ENCODE measurements around the gene TM4SF4. TPM values are rescaled to one million over a fixed set of nuclear protein-coding genes. Genes with fewer than 3 reads are reported as not detected.

TM4SF4 gene
- total RNA-seq, 1 experiment from 2014 or later: not detected

GRCh38 chr3:149523512-149524299 lies 49.2 kb downstream of the TM4SF4 start:
- H4K20me1 ChIP-seq (ENCODE audit: insufficient read depth): no peaks in the 10 kb centered on the region
- no peaks in the 10 kb centered on the region for H3K9me3 ChIP-seq (ENCODE audit: insufficient read depth, low read depth)
- H2AFZ ChIP-seq: no peak overlapping the region
- no peaks in the 10 kb centered on the region for H3K27me3 ChIP-seq (ENCODE audit: insufficient read depth, low read depth)
- no peaks in the 10 kb centered on the region for H3K4me1 ChIP-seq (replicated peaks; ENCODE audit: insufficient read depth)
- intact Hi-C loops (cut with micrococcal nuclease; ENCODE audit: unreplicated experiment): no loop called here
- H3K4me2 ChIP-seq: no peak overlapping the region
- TF ChIP-seq, protein P1, sequence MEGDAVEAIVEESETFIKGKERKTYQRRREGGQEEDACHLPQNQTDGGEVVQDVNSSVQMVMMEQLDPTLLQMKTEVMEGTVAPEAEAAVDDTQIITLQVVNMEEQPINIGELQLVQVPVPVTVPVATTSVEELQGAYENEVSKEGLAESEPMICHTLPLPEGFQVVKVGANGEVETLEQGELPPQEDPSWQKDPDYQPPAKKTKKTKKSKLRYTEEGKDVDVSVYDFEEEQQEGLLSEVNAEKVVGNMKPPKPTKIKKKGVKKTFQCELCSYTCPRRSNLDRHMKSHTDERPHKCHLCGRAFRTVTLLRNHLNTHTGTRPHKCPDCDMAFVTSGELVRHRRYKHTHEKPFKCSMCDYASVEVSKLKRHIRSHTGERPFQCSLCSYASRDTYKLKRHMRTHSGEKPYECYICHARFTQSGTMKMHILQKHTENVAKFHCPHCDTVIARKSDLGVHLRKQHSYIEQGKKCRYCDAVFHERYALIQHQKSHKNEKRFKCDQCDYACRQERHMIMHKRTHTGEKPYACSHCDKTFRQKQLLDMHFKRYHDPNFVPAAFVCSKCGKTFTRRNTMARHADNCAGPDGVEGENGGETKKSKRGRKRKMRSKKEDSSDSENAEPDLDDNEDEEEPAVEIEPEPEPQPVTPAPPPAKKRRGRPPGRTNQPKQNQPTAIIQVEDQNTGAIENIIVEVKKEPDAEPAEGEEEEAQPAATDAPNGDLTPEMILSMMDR (conservative IDR thresholded peaks at IDR 0.05): no peak
- no peak for TF ChIP-seq EZH2 (IDR thresholded peaks at IDR 0.05; ENCODE audit: low read depth)
- H3F3A ChIP-seq (ENCODE audit: insufficient read depth, low read depth): peaks cover 12% of the 10 kb centered on the region
- peaks cover 48% of the 10 kb centered on the region for H3K36me3 ChIP-seq (ENCODE audit: low read depth)
- H3K9me2 ChIP-seq (ENCODE audit: insufficient read depth): no peaks in the 10 kb centered on the region
- CTCF ChIA-PET: interaction anchor here (0.5 kb wide), 1 partner anchor 115 kb away, joined by 3 read pairs; no protein-coding TSS in a partner anchor
- POLR2A ChIA-PET (ENCODE audit: unreplicated experiment): interaction anchor here (0.6 kb wide), 1 partner anchor 32 kb away, joined by 8 read pairs; no protein-coding TSS in a partner anchor
- BruUV-seq (replicated peaks): no TSS peak
- peaks cover 15% of the 10 kb centered on the region; the same call in 1 of the 2 replicates for H3K79me2 ChIP-seq (ENCODE audit: low read depth)
- no peak overlapping the region for H3K4me3 ChIP-seq
- no peak for DNase-seq
- H3K27ac ChIP-seq: no peak overlapping the region

DNA sequence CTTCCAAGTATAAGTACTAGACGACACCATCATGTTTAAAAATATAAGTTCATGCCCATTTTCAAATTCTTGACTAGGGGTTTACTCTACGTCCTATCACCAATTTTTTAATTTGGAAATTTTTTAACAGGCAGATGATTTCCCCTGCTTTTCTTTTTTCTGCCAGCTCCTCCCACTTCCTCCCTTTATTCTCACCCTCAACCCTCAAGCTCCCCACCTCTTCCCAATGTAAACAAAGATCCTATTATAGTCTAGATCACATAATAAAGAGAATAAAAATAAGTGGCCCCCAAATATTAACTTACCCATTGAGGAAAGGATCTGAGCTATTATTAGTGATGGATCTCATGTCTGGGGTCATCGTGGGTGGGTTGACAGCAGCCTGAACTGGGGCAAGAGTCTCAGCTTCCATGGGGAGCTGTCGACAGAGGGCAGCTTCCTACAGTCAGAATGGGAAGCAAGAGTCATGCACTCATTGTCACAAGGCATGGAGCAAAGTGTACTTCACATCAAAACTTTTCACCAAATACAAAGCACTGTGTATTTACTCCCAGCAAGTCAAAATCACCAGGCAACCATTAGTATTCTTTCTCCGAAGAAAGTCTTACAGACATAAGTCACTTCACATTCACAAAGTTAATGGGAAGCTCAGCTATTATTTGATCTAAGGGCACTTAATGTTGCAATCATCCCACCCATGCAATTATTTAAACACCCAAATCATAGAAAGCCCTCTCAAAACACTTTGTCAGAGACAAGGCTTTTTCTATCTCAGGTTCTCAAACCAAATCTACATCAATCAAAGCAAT lies 53.2 kb downstream of the TM4SF4 start:
- Histone ChIP-seq H3K27ac (no peak overlapping the region), H3K79me2 (ENCODE audit: low read depth) (peaks cover 15% of the 10 kb centered on the region), H3K4me2 (no peak overlapping the region), H3K27me3 (ENCODE audit: insufficient read depth, low read depth) (no peaks in the 10 kb centered on the region), H3K9me3 (ENCODE audit: insufficient read depth, low read depth) (no peaks in the 10 kb centered on the region), H3K9me2 (ENCODE audit: insufficient read depth) (no peaks in the 10 kb centered on the region), H2AFZ (no peak overlapping the region), H4K20me1 (ENCODE audit: insufficient read depth) (no peaks in the 10 kb centered on the region), H3K4me1 (replicated peaks; ENCODE audit: insufficient read depth) (no peaks in the 10 kb centered on the region), H3K4me3 (no peak overlapping the region), H3K36me3 (ENCODE audit: low read depth) (peaks cover 34% of the 10 kb centered on the region), H3F3A (ENCODE audit: insufficient read depth, low read depth) (peaks cover 6% of the 10 kb centered on the region)
- intact Hi-C loops (cut with micrococcal nuclease; ENCODE audit: unreplicated experiment): no loop called here
- ChIA-PET CTCF (no interaction called here), POLR2A (ENCODE audit: unreplicated experiment) (no interaction called here)
- no TSS peak for BruUV-seq (replicated peaks)
- no peak for DNase-seq
- no peak for TF ChIP-seq EZH2 (IDR thresholded peaks at IDR 0.05; ENCODE audit: low read depth)
- TF ChIP-seq, protein P1 (conservative IDR thresholded peaks at IDR 0.05): no peak

DNA sequence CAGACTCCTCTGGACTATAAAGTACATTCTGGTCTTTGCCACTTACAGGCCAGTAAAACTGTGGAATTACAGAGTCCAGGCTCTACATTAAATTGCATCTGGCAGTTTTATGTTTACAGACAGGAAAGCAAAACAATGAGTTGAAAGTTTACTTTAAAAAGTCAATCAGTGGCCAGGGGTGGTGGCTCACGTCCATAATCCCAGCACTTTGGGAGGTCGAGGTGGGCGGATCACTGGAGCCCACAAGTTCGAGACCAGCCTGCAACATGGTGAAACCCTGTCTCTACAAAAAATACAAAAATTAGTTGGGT lies 53.8 kb downstream of the TM4SF4 start:
- Histone ChIP-seq H3K36me3 (ENCODE audit: low read depth) (peaks cover 29% of the 10 kb centered on the region), H3K9me2 (ENCODE audit: insufficient read depth) (no peaks in the 10 kb centered on the region), H3K79me2 (ENCODE audit: low read depth) (peaks cover 19% of the 10 kb centered on the region), H3K9me3 (ENCODE audit: insufficient read depth, low read depth) (no peaks in the 10 kb centered on the region), H3K4me2 (no peak overlapping the region), H3K4me1 (replicated peaks; ENCODE audit: insufficient read depth) (no peaks in the 10 kb centered on the region), H3K27me3 (ENCODE audit: insufficient read depth, low read depth) (no peaks in the 10 kb centered on the region), H3F3A (ENCODE audit: insufficient read depth, low read depth) (peaks cover 5% of the 10 kb centered on the region), H3K27ac (no peak overlapping the region), H3K4me3 (no peak overlapping the region), H2AFZ (no peak overlapping the region), H4K20me1 (ENCODE audit: insufficient read depth) (no peaks in the 10 kb centered on the region)
- intact Hi-C loops (cut with micrococcal nuclease; ENCODE audit: unreplicated experiment): no loop called here
- no peak for DNase-seq
- CTCF ChIA-PET: no interaction called here
- POLR2A ChIA-PET (ENCODE audit: unreplicated experiment): no interaction called here
- TF ChIP-seq EZH2 (IDR thresholded peaks at IDR 0.05; ENCODE audit: low read depth): no peak
- TF ChIP-seq, protein P1 (conservative IDR thresholded peaks at IDR 0.05): no peak
- BruUV-seq (replicated peaks): no TSS peak

All from PC-9 (cell line).